ENCODE data around the gene FNDC5. TPM values are rescaled to one million over a fixed set of nuclear protein-coding genes. Genes with fewer than 3 reads are reported as not detected.

The FNDC5 gene
- total RNA-seq, 2 experiments from 2014 or later: not detected

DNA sequence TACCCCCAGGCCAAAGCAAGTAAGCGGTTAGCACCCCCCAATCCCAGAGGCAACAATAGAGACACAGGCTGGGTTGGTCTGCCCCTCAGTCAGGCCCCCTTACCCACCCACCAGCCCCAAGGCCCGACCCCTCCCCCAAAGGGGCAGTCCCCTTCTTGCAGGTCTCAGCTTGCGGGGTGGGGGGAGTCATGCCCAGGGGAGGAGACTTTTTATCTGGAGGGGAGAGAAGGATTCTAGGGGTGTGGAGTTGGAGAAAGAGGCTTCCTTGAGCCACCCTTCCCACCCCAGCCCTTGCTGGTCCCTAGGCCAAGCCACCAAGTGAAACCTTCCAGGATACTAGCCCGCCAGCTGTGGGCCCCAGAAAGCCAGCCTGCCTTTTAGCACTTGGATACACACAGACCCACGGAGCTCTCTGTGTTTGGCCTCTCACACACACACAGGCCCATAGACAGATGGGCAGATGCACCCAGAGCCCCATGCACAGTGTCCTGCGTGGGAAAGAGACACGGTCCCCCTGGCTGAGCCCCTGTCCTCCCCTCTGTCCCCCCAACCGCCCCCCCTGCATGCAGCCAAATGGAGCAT is 23.4 kb upstream of the FNDC5 start:
- Mint-ChIP-seq H3K4me1 (peaks cover 6% of the 10 kb centered on the region), H3K36me3 (ENCODE audit: low read depth) (no peaks in the 10 kb centered on the region), H3K9me3 (no peaks in the 10 kb centered on the region), H3K27ac (no peak overlapping the region), H3K27me3 (peaks cover 57% of the 10 kb centered on the region), H3K4me3 (no peak overlapping the region)
- ChIA-PET POLR2A (no interaction called here), CTCF (interaction anchor here (0.5 to 1.5 kb wide), 2 partner anchors 49 to 193 kb away, joined by 3 read pairs; no protein-coding TSS in a partner anchor)
- no peak for DNase-seq

GRCh38 chr1:32893198-32894018 is 22.7 kb upstream of the FNDC5 start:
- no peaks in the 10 kb centered on the region for H3K36me3 Mint-ChIP-seq (ENCODE audit: low read depth)
- peaks cover 6% of the 10 kb centered on the region for H3K4me1 Mint-ChIP-seq
- no peak overlapping the region for H3K27ac Mint-ChIP-seq
- ChIA-PET CTCF (interaction anchor here (0.5 to 1.9 kb wide), 10 partner anchors 11 to 200 kb away, joined by 3 to 11 read pairs (median 3); no protein-coding TSS in a partner anchor), POLR2A (no interaction called here)
- peak overlapping the region; percentile 17 for H3K4me3 Mint-ChIP-seq
- H3K9me3 Mint-ChIP-seq: no peaks in the 10 kb centered on the region
- no peak for DNase-seq
- H3K27me3 Mint-ChIP-seq: peaks cover 52% of the 10 kb centered on the region

- ChIA-PET POLR2A (no interaction called here), CTCF (interaction anchor here (0.6 to 1.9 kb wide), 15 partner anchors 8 to 201 kb away, joined by 3 to 11 read pairs (median 3); no protein-coding TSS in a partner anchor)
- peaks cover 53% of the 10 kb centered on the region for H3K27me3 Mint-ChIP-seq
- H3K9me3 Mint-ChIP-seq: no peaks in the 10 kb centered on the region
- H3K36me3 Mint-ChIP-seq (ENCODE audit: low read depth): no peaks in the 10 kb centered on the region
- H3K4me1 Mint-ChIP-seq: peaks cover 6% of the 10 kb centered on the region
- H3K27ac Mint-ChIP-seq: no peak overlapping the region
- H3K4me3 Mint-ChIP-seq: no peak overlapping the region
- no peak for DNase-seq
These were observed 21.9 kb upstream of the FNDC5 start for GRCh38 chr1:32892368-32893197.

GRCh38 chr1:32891630-32892029 is 20.9 kb upstream of the FNDC5 start:
- Mint-ChIP-seq H3K4me3 (no peak overlapping the region), H3K36me3 (ENCODE audit: low read depth) (no peaks in the 10 kb centered on the region), H3K9me3 (no peaks in the 10 kb centered on the region), H3K4me1 (peaks cover 6% of the 10 kb centered on the region), H3K27me3 (peaks cover 63% of the 10 kb centered on the region), H3K27ac (no peak overlapping the region)
- CTCF ChIA-PET: interaction anchor here (0.9 to 1.9 kb wide), 4 partner anchors 9 to 180 kb away, joined by 3 to 8 read pairs (median 5); no protein-coding TSS in a partner anchor
- no peak for DNase-seq
- POLR2A ChIA-PET: no interaction called here

DNA sequence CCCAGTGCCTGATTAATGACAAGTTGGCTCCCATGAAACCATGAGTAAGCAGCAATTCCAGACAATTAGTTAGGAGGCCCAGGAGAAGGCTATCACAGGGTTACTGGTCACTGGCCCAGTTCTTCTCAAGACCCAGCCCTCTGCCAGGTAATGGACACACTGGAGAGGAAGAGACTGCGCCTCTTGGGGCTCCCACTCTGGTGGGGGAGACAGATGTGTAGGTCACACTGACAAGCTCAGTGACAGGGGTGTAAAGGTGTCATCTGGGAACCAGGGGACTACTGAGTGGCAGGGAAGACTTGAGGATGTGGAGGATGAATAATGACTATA is 20.5 kb upstream of the FNDC5 start:
- H3K27me3 Mint-ChIP-seq: peaks cover 64% of the 10 kb centered on the region
- peaks cover 6% of the 10 kb centered on the region for H3K4me1 Mint-ChIP-seq
- H3K9me3 Mint-ChIP-seq: no peaks in the 10 kb centered on the region
- CTCF ChIA-PET: interaction anchor here (1.5 kb wide), 1 partner anchor 9 kb away, joined by 3 read pairs; no protein-coding TSS in a partner anchor
- no peak overlapping the region for H3K27ac Mint-ChIP-seq
- DNase-seq: no peak
- POLR2A ChIA-PET: no interaction called here
- no peaks in the 10 kb centered on the region for H3K36me3 Mint-ChIP-seq (ENCODE audit: low read depth)
- no peak overlapping the region for H3K4me3 Mint-ChIP-seq

- DNase-seq: no peak
- POLR2A ChIA-PET: no interaction called here
- H3K27ac Mint-ChIP-seq: no peak overlapping the region
- H3K36me3 Mint-ChIP-seq (ENCODE audit: low read depth): no peaks in the 10 kb centered on the region
- no peak overlapping the region for H3K4me3 Mint-ChIP-seq
- H3K27me3 Mint-ChIP-seq: peaks cover 63% of the 10 kb centered on the region
- peaks cover 6% of the 10 kb centered on the region for H3K4me1 Mint-ChIP-seq
- H3K9me3 Mint-ChIP-seq: no peaks in the 10 kb centered on the region
- CTCF ChIA-PET: interaction anchor here (0.6 to 1.5 kb wide), 4 partner anchors 9 to 184 kb away, joined by 3 to 5 read pairs (median 3); no protein-coding TSS in a partner anchor
These were observed 20.0 kb upstream of the FNDC5 start for GRCh38 chr1:32890516-32891240.

- Mint-ChIP-seq H3K4me1 (peaks cover 8% of the 10 kb centered on the region), H3K27me3 (peaks cover 71% of the 10 kb centered on the region), H3K4me3 (no peak overlapping the region), H3K27ac (no peak overlapping the region), H3K9me3 (no peaks in the 10 kb centered on the region), H3K36me3 (ENCODE audit: low read depth) (no peaks in the 10 kb centered on the region)
- no peak for DNase-seq
- CTCF ChIA-PET: interaction anchor here (0.6 to 1.5 kb wide), 4 partner anchors 10 to 184 kb away, joined by 3 to 5 read pairs (median 3); no protein-coding TSS in a partner anchor
- POLR2A ChIA-PET: no interaction called here
These were observed 19.1 kb upstream of the FNDC5 start for GRCh38 chr1:32889731-32890278.

- H3K36me3 Mint-ChIP-seq (ENCODE audit: low read depth): no peaks in the 10 kb centered on the region
- no peak for DNase-seq
- H3K27ac Mint-ChIP-seq: no peak overlapping the region
- H3K4me1 Mint-ChIP-seq: peaks cover 8% of the 10 kb centered on the region
- CTCF ChIA-PET: interaction anchor here (1.5 kb wide), 1 partner anchor 183 kb away, joined by 5 read pairs; no protein-coding TSS in a partner anchor
- POLR2A ChIA-PET: no interaction called here
- H3K9me3 Mint-ChIP-seq: no peaks in the 10 kb centered on the region
- H3K27me3 Mint-ChIP-seq: peaks cover 73% of the 10 kb centered on the region
- H3K4me3 Mint-ChIP-seq: no peak overlapping the region
These were observed 18.1 kb upstream of the FNDC5 start for GRCh38 chr1:32888677-32889420.

DNA sequence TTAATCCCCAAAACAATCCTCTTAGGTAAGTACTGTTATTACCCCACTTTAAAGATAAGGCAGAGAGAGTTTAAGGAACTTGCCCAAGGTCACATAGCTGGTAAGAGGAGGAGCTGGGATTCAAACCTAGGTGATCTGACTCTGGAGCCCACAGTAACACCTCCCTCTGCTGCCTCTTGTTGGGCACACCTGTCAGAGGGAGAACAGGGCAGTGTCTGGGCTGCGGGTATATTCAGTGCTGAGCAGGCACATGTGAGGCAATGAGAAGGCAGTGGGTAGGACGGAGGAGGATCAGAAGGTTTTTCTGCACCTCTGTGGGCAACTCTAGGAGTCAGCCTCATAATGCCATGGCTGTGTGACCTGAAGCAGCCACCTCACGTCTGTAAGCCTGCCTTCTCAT is 17.4 kb upstream of the FNDC5 start:
- ChIA-PET CTCF (interaction anchor here (1.5 to 4.5 kb wide), 2 partner anchors 11 to 12 kb away, joined by 4 to 11 read pairs; no protein-coding TSS in a partner anchor), POLR2A (no interaction called here)
- Mint-ChIP-seq H3K9me3 (no peaks in the 10 kb centered on the region), H3K4me1 (peaks cover 8% of the 10 kb centered on the region), H3K27ac (no peak overlapping the region), H3K27me3 (peaks cover 73% of the 10 kb centered on the region), H3K4me3 (no peak overlapping the region), H3K36me3 (ENCODE audit: low read depth) (no peaks in the 10 kb centered on the region)
- DNase-seq: no peak

DNA sequence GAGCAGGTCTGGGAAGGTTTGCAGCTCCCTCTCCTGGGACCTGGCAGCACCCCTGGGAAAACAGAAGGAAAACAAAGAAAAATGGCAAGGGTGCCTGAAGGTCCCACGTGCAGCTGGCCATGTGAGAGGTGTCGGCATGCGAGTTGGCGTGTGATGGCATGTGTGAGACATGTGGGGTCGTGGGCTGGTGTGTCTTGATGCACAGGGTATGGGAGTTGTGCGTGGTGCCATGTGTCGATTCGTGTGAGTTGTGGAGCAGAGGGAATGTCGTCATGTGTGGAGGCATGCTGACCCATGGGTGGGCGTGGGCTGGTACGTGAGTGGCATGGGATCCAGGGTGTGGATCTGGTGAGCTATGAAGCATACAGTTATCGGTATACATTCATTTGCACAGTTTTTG is 16.9 kb upstream of the FNDC5 start:
- H3K36me3 Mint-ChIP-seq (ENCODE audit: low read depth): no peaks in the 10 kb centered on the region
- peaks cover 71% of the 10 kb centered on the region for H3K27me3 Mint-ChIP-seq
- H3K4me1 Mint-ChIP-seq: peaks cover 7% of the 10 kb centered on the region
- no peaks in the 10 kb centered on the region for H3K9me3 Mint-ChIP-seq
- no peak overlapping the region for H3K4me3 Mint-ChIP-seq
- no peak for DNase-seq
- POLR2A ChIA-PET: no interaction called here
- H3K27ac Mint-ChIP-seq: no peak overlapping the region
- CTCF ChIA-PET: interaction anchor here (1.5 to 4.5 kb wide), 2 partner anchors 11 kb away, joined by 4 to 11 read pairs; no protein-coding TSS in a partner anchor

- H3K4me3 Mint-ChIP-seq: no peak overlapping the region
- no peaks in the 10 kb centered on the region for H3K36me3 Mint-ChIP-seq (ENCODE audit: low read depth)
- POLR2A ChIA-PET: no interaction called here
- H3K27me3 Mint-ChIP-seq: peaks cover 64% of the 10 kb centered on the region
- H3K4me1 Mint-ChIP-seq: peaks cover 3% of the 10 kb centered on the region
- no peaks in the 10 kb centered on the region for H3K9me3 Mint-ChIP-seq
- H3K27ac Mint-ChIP-seq: no peak overlapping the region
- CTCF ChIA-PET: interaction anchor here (0.9 to 4.5 kb wide), 4 partner anchors 11 to 240 kb away, joined by 4 to 11 read pairs (median 4); no protein-coding TSS in a partner anchor
- no peak for DNase-seq
These were observed 16.2 kb upstream of the FNDC5 start for GRCh38 chr1:32886828-32887414.

Data from activated CD4-positive, alpha-beta T cell treated with anti-CD3 and anti-CD28 coated beads, Interleukin-2, amount 10 ng/mL, durations not matched to agents 7 days and 5 days (primary cell).